Pancreas (tissue), 10 donors: ENCODE results near the gene TMEM135. TPM values are rescaled to one million over a fixed set of nuclear protein-coding genes. Genes with fewer than 3 reads are reported as not detected.

Experiments used
- ATAC-seq, 4 donors: fragments of 200-7000 bp; cut with Tn5 transposase; one replicate each; pipeline versions ENCODE4 v1.8.0 to v1.9.1; 2020; ENCODE audit warnings: mild to moderate bottlenecking in 4 of 4, moderate library complexity in 4 of 4
- DNase-seq, 6 donors: peaks; one replicate each; pipeline ENCODE4 v3.0.0-alpha.2; 2020
- FAIRE-seq: peaks from 2 replicates; lab custom pipeline; 2012; peaks lifted over from hg19 to GRCh38; lab: Jason Lieb, UNC
- H3K27ac ChIP-seq, 4 donors: fragments of 200-600 bp; sonication (generic); 1 replicate in 3 of 4; 2 replicates in 1 of 4; pipeline versions ENCODE4 v1.5.0 to v1.8.0; 2020
- H3K27me3 ChIP-seq, 4 donors: fragments of 200-600 bp; one replicate each; pipeline ENCODE4 v1.8.0; 2021
- H3K36me3 ChIP-seq, 3 donors: fragments of 200-600 bp; sonication (generic) in 1 of 3; one replicate each; pipeline versions ENCODE4 v1.5.0 to v1.8.0; 2020 to 2021
- H3K4me1 ChIP-seq, 3 donors: fragments of 200-600 bp; one replicate each; pipeline ENCODE4 v1.8.0; 2021
- H3K4me3 ChIP-seq, 4 donors: fragments of 200-600 bp; sonication (generic) in 2 of 4; one replicate each; pipeline versions ENCODE4 v1.5.0 to v1.8.0; 2020 to 2021
- H3K9me3 ChIP-seq, 4 donors: fragments of 200-600 bp; one replicate each; pipeline ENCODE4 v1.8.0; 2021
- CTCF ChIP-seq, 4 donors: fragments of 200-600 bp; sonication (generic) in 3 of 4; IDR thresholded peaks; one replicate each; pipeline versions ENCODE4 v1.5.0 to v1.8.0; 2021; ENCODE audit warnings: antibody characterized with exemption in 4 of 4
- WGBS, 2 donors: extraction: QIAGEN DNeasy Blood & Tissue Kit; methylation state at CpG; one replicate each; pipeline ENCODE4 v1.1.7; 2013; 5-methylcytosine and 5-hydroxymethylcytosine counted together
- intact Hi-C, 3 donors: fragments of 100-400 bp; cut with DNase I; formaldehyde crosslinking; loops; one replicate each; pipeline versions ENCODE4 v1.11.1 to v1.14.2; 2022
- polyA plus RNA-seq, 2 donors: library from polyadenylated mRNA; stranded (reverse); fragments of 200-250 nt; gene quantifications; one replicate each; pipeline ENCODE4 v1.2.3, GENCODE V29; 2013
- total RNA-seq, 6 donors: library from RNA; stranded (reverse); fragmentation: NEBNext Ultra II Directional in 4 of 6; extraction: Animal tissue kit (Norgen Biotek cat#: 25700) in 4 of 6; gene quantifications; one replicate each; pipeline versions ENCODE4 v1.2.1 to v1.2.4, GENCODE V29; 2021 to 2023
- donor health status: healthy with polysubstance abuse.
- donor health status: DM: no; HTN: no; CAD: no; lungs with moderate emphysema.
- donor health status: DM: no; HTN: no; CAD: no.
- donor health status: control.
- donor health status: control.
- donor health status: Bipolar disorder and iron deficiency.
- donor health status: DM: yes; HTN: yes; CAD: no.
- donor health status: DM: no; HTN: no; CAD: no.
- donor health status: DM: no; HTN: no; CAD: no.
- donor health status: DM: yes; HTN: yes; CAD: no.

The TMEM135 gene
- total and polyA plus RNA-seq, 8 donors = 2.6 to 10.1 (median 8.0) TPM

- TF ChIP-seq CTCF (IDR thresholded peaks at IDR 0.05) = no peak
- intact Hi-C loops = no loop called here
- WGBS, 2 donors = 83 to 86% methylated on average over 1 of the region's 1 CpG
- H3K9me3 ChIP-seq = no peaks in the 10 kb centered on the region
- H3K27me3 ChIP-seq = no peaks in the 10 kb centered on the region
- no peak for DNase-seq
- FAIRE-seq = no peak
- H3K4me3 ChIP-seq = no peak overlapping the region
- H3K4me1 ChIP-seq = no peaks in the 10 kb centered on the region
- no peak for ATAC-seq
- no peaks in the 10 kb centered on the region for H3K36me3 ChIP-seq
- H3K27ac ChIP-seq = no peak overlapping the region
Measured at GRCh38 chr11:87307101-87307500, 269.4 kb downstream of the TMEM135 start.

- Histone ChIP-seq H3K4me1 (no peaks in the 10 kb centered on the region), H3K36me3 (no peaks in the 10 kb centered on the region), H3K27me3 (no peaks in the 10 kb centered on the region), H3K4me3 (no peak overlapping the region), H3K9me3 (no peaks in the 10 kb centered on the region), H3K27ac (no peak overlapping the region)
- intact Hi-C loops = no loop called here
- 94 to 97% methylated on average over 2 of the region's 2 CpGs for WGBS, 2 donors
- no peak for DNase-seq
- TF ChIP-seq CTCF (IDR thresholded peaks at IDR 0.05) = no peak
- FAIRE-seq = no peak
- ATAC-seq = no peak
Measured at GRCh38 chr11:87315229-87315628, 277.5 kb downstream of the TMEM135 start.

GRCh38 chr11:87316491-87316890, 278.8 kb downstream of the TMEM135 start:
- H3K27me3 ChIP-seq = no peaks in the 10 kb centered on the region
- no peaks in the 10 kb centered on the region for H3K4me1 ChIP-seq
- intact Hi-C loops = no loop called here
- H3K36me3 ChIP-seq = peaks cover 0 to 6% (median 0%) of the 10 kb centered on the region in 3 donors
- H3K27ac ChIP-seq = no peak overlapping the region
- DNase-seq = no peak
- no peaks in the 10 kb centered on the region for H3K9me3 ChIP-seq
- no peak overlapping the region for H3K4me3 ChIP-seq
- no peak for TF ChIP-seq CTCF (IDR thresholded peaks at IDR 0.05)
- FAIRE-seq = no peak
- no peak for ATAC-seq

GRCh38 chr11:87317441-87317840, 279.7 kb downstream of the TMEM135 start:
- Histone ChIP-seq H3K27me3 (no peaks in the 10 kb centered on the region), H3K36me3 (peaks cover 0 to 9% (median 0%) of the 10 kb centered on the region in 3 donors), H3K4me1 (no peaks in the 10 kb centered on the region), H3K27ac (no peak overlapping the region), H3K4me3 (no peak overlapping the region), H3K9me3 (no peaks in the 10 kb centered on the region)
- ATAC-seq (no peak), FAIRE-seq (no peak), DNase-seq (no peak)
- WGBS, 2 donors = 87 to 98% methylated on average over 2 of the region's 2 CpGs
- intact Hi-C loops = no loop called here
- no peak for TF ChIP-seq CTCF (IDR thresholded peaks at IDR 0.05)

GRCh38 chr11:87320123-87320522, 282.4 kb downstream of the TMEM135 start:
- no peak overlapping the region for H3K4me3 ChIP-seq
- no peaks in the 10 kb centered on the region for H3K4me1 ChIP-seq
- intact Hi-C loops = no loop called here
- H3K27me3 ChIP-seq = no peaks in the 10 kb centered on the region
- DNase-seq (no peak), ATAC-seq (no peak), FAIRE-seq (no peak)
- no peak for TF ChIP-seq CTCF (IDR thresholded peaks at IDR 0.05)
- H3K9me3 ChIP-seq = no peaks in the 10 kb centered on the region
- H3K27ac ChIP-seq = no peak overlapping the region
- peaks cover 0 to 9% (median 0%) of the 10 kb centered on the region in 3 donors for H3K36me3 ChIP-seq
